CD4-positive, alpha-beta T cell (primary cell): ENCODE data around the gene GJA9. TPM values are rescaled to one million over a fixed set of nuclear protein-coding genes. Genes with fewer than 3 reads are reported as not detected.

Source experiments
- ATAC-seq: fragments of 200-7000 bp; cut with Tn5 transposase; one replicate; pipeline ENCODE4 v1.10.0; 2022; ENCODE audit warnings: mild to moderate bottlenecking; ENCODE audit not compliant: poor library complexity
- CTCF ChIA-PET: fragments of 350-600 bp; sonication (Branson Sonifier 250); formaldehyde crosslinking; loops from one replicate; lab custom pipeline; 2021; ENCODE audit warnings: antibody characterized with exemption, inconsistent platforms; lab: Charles Lee
- POLR2A ChIA-PET: fragments of 350-600 bp; sonication (Branson Sonifier 250); formaldehyde crosslinking; loops from one replicate; lab custom pipeline; 2021; ENCODE audit warnings: antibody characterized with exemption, inconsistent platforms; lab: Charles Lee
- DNase-seq, 14 experiments: peaks; one replicate each; pipeline ENCODE4 v3.0.0-alpha.2; 2013 to 2020; ENCODE audit warnings: mixed read lengths in 2 of 14
- H3K27ac ChIP-seq, 2 donors: one replicate each; pipeline versions ENCODE4 v1.5.1 to v1.7.0; 2013; ENCODE audit warnings: low read length in 2 of 2, low read depth in 1 of 2, mild to moderate bottlenecking in 1 of 2
- H3K27me3 ChIP-seq, 2 experiments: 1 replicate in 1 of 2; 2 replicates in 1 of 2; pipeline versions ENCODE4 v1.6.1 to v1.7.0; 2013; ENCODE audit warnings: low read length in 2 of 2, control low read depth in 1 of 2, mild to moderate bottlenecking in 1 of 2, moderate library complexity in 1 of 2; ENCODE audit not compliant: insufficient read depth in 2 of 2, control insufficient read depth in 1 of 2
- H3K36me3 ChIP-seq: one replicate; pipeline ENCODE4 v1.6.1; 2013; ENCODE audit warnings: low read length, control low read depth; ENCODE audit not compliant: insufficient read depth
- H3K4me1 ChIP-seq: one replicate; pipeline ENCODE4 v1.6.1; 2013; ENCODE audit warnings: low read length, control low read depth; ENCODE audit not compliant: insufficient read depth
- H3K4me3 ChIP-seq: one replicate; pipeline ENCODE4 v1.5.1; 2013; ENCODE audit warnings: mild to moderate bottlenecking, low read length, moderate library complexity
- H3K9me3 ChIP-seq, 2 experiments: 1 replicate in 1 of 2; 2 replicates in 1 of 2; pipeline versions ENCODE4 v1.6.1 to v1.7.0; 2013; ENCODE audit warnings: low read length in 2 of 2, mild to moderate bottlenecking in 2 of 2, control low read depth in 1 of 2, moderate library complexity in 1 of 2; ENCODE audit not compliant: control insufficient read depth in 1 of 2, insufficient read depth in 1 of 2
- H3K27ac Mint-ChIP-seq: one replicate; pipeline ENCODE4 v1.8.0; 2020; ENCODE audit warnings: mixed read lengths
- H3K27me3 Mint-ChIP-seq: one replicate; pipeline ENCODE4 v1.8.0; 2021; ENCODE audit warnings: mixed read lengths
- H3K36me3 Mint-ChIP-seq: one replicate; pipeline ENCODE4 v1.8.0; 2021; ENCODE audit warnings: low read depth, mixed read lengths
- H3K4me1 Mint-ChIP-seq: one replicate; pipeline ENCODE4 v1.8.0; 2021; ENCODE audit warnings: low read depth, mixed read lengths
- H3K4me3 Mint-ChIP-seq: one replicate; pipeline ENCODE4 v1.8.0; 2020; ENCODE audit warnings: mild to moderate bottlenecking, mixed read lengths
- H3K9me3 Mint-ChIP-seq: one replicate; pipeline ENCODE4 v1.8.0; 2020; ENCODE audit warnings: mixed read lengths
- CTCF ChIP-seq: fragments of 200-600 bp; IDR thresholded peaks from one replicate; pipeline ENCODE4 v1.8.0; 2022; ENCODE audit warnings: antibody characterized with exemption, mild to moderate bottlenecking
- intact Hi-C, 2 experiments: fragments of 100-400 bp; cut with DNase I in 1 of 2; cut with micrococcal nuclease in 1 of 2; formaldehyde crosslinking; loops; one replicate each; pipeline versions ENCODE4 v1.15.1 to v1.9.0; 2023 to 2025; cut with DNase I, micrococcal nuclease
- total RNA-seq, 174 experiments: library from RNA in 2 of 174; stranded (reverse) in 2 of 174; gene quantifications; one replicate each; pipeline ENCODE4 v1.2.3 and lab custom pipeline; 2021 to 2026

The GJA9 gene
- total RNA-seq, 2 experiments from 2014 or later, result not detected

GRCh38 chr1:38926091-38926490 is 44.7 kb upstream of the GJA9 start:
- Histone ChIP-seq H3K9me3 (no peaks in the 10 kb centered on the region), H3K4me1 (peaks cover 3% of the 10 kb centered on the region), H3K4me3 (no peak overlapping the region), H3K27ac (no peak overlapping the region), H3K36me3 (no peaks in the 10 kb centered on the region), H3K27me3 (no peaks in the 10 kb centered on the region)
- ATAC-seq, result no peak
- POLR2A ChIA-PET, result no interaction called here
- no peaks in the 10 kb centered on the region for H3K9me3 Mint-ChIP-seq
- CTCF ChIA-PET, result no interaction called here
- H3K27me3 Mint-ChIP-seq, result no peaks in the 10 kb centered on the region
- no peaks in the 10 kb centered on the region for H3K4me1 Mint-ChIP-seq
- TF ChIP-seq CTCF, result no peak
- H3K4me3 Mint-ChIP-seq, result no peak overlapping the region
- intact Hi-C loops, result no loop called here
- no peak for DNase-seq
- no peaks in the 10 kb centered on the region for H3K36me3 Mint-ChIP-seq
- H3K27ac Mint-ChIP-seq, result no peak overlapping the region

GRCh38 chr1:38925391-38925790 is 44.0 kb upstream of the GJA9 start:
- H3K4me1 Mint-ChIP-seq, result no peaks in the 10 kb centered on the region
- no peak overlapping the region for H3K4me3 Mint-ChIP-seq
- DNase-seq (no peak), ATAC-seq (no peak)
- ChIA-PET POLR2A (no interaction called here), CTCF (no interaction called here)
- Histone ChIP-seq H3K4me3 (no peak overlapping the region), H3K4me1 (peaks cover 3% of the 10 kb centered on the region), H3K27me3 (no peaks in the 10 kb centered on the region), H3K27ac (no peak overlapping the region), H3K9me3 (no peaks in the 10 kb centered on the region), H3K36me3 (no peaks in the 10 kb centered on the region)
- H3K36me3 Mint-ChIP-seq, result no peaks in the 10 kb centered on the region
- no peak for TF ChIP-seq CTCF
- H3K9me3 Mint-ChIP-seq, result no peaks in the 10 kb centered on the region
- H3K27ac Mint-ChIP-seq, result no peak overlapping the region
- intact Hi-C loops, result no loop called here
- H3K27me3 Mint-ChIP-seq, result no peaks in the 10 kb centered on the region

GRCh38 chr1:38923607-38924006 is 42.2 kb upstream of the GJA9 start:
- no peaks in the 10 kb centered on the region for H3K36me3 Mint-ChIP-seq
- no peaks in the 10 kb centered on the region for H3K27me3 Mint-ChIP-seq
- no peak overlapping the region for H3K4me3 Mint-ChIP-seq
- H3K27ac ChIP-seq, result no peak overlapping the region
- H3K36me3 ChIP-seq, result no peaks in the 10 kb centered on the region
- no peaks in the 10 kb centered on the region for H3K27me3 ChIP-seq
- H3K4me3 ChIP-seq, result no peak overlapping the region
- intact Hi-C loops, result no loop called here
- ChIA-PET POLR2A (no interaction called here), CTCF (no interaction called here)
- no peaks in the 10 kb centered on the region for H3K4me1 ChIP-seq
- no peaks in the 10 kb centered on the region for H3K9me3 ChIP-seq
- no peak for DNase-seq
- H3K27ac Mint-ChIP-seq, result no peak overlapping the region
- H3K9me3 Mint-ChIP-seq, result no peaks in the 10 kb centered on the region
- TF ChIP-seq CTCF, result no peak
- ATAC-seq, result no peak
- H3K4me1 Mint-ChIP-seq, result no peaks in the 10 kb centered on the region
